PC-9 (cell line): ENCODE measurements around the gene NSL1. TPM values are rescaled to one million over a fixed set of nuclear protein-coding genes. Genes with fewer than 3 reads are reported as not detected.
"Not testable (repeated sequence)": the region's sequence is repeated elsewhere in the genome, so short reads cannot be mapped to it uniquely, and the experiment has no call there.

Source experiments
- BruUV-seq: library from RNA; stranded (reverse); fragments of 400-500 nt; replicated peaks from 2 replicates; lab custom pipeline; 2021; lab: Mats Ljungman, UMichigan
- CTCF ChIA-PET: fragments of 300-600 bp; sonication (Branson Sonifier 250); formaldehyde crosslinking; loops from one replicate; lab custom pipeline; 2022; ENCODE audit warnings: antibody characterized with exemption; lab: Charles Lee
- POLR2A ChIA-PET: fragments of 300-600 bp; sonication (Branson Sonifier 250); formaldehyde crosslinking; loops from one replicate; lab custom pipeline; 2022; ENCODE audit warnings: antibody characterized with exemption; ENCODE audit not compliant: unreplicated experiment; lab: Charles Lee
- DNase-seq, 2 experiments: peaks; one replicate each; pipeline versions ENCODE4 v3.0.0 to v3.0.0-alpha.2; 2015 to 2022; ENCODE audit warnings: mixed read lengths in 1 of 2
- H2AFZ ChIP-seq: fragments of 200-600 bp; sonication (generic); 2 replicates; pipeline ENCODE4 v1.8.1; 2017; ENCODE audit warnings: antibody characterized with exemption
- H3F3A ChIP-seq: fragments of 200-600 bp; sonication (generic); 2 replicates; pipeline ENCODE4 v1.8.1; 2017; ENCODE audit warnings: antibody characterized with exemption, mild to moderate bottlenecking, low read depth; ENCODE audit not compliant: insufficient read depth
- H3K27ac ChIP-seq: fragments of 200-600 bp; sonication (generic); 2 replicates; pipeline ENCODE4 v1.6.1; 2016; ENCODE audit warnings: mixed run types
- H3K27me3 ChIP-seq: fragments of 200-600 bp; sonication (generic); 2 replicates; pipeline ENCODE4 v1.6.1; 2016; ENCODE audit warnings: low read depth, mixed run types; ENCODE audit not compliant: insufficient read depth
- H3K36me3 ChIP-seq: fragments of 200-600 bp; sonication (generic); 2 replicates; pipeline ENCODE4 v1.6.1; 2016; ENCODE audit warnings: low read depth, mixed run types
- H3K4me1 ChIP-seq: fragments of 200-600 bp; sonication (generic); replicated peaks from 2 replicates; pipeline ENCODE4 v1.6.1; 2016; ENCODE audit warnings: mixed run types; ENCODE audit not compliant: insufficient read depth
- H3K4me2 ChIP-seq: fragments of 200-600 bp; sonication (generic); 2 replicates; pipeline ENCODE4 v1.6.1; 2017; ENCODE audit warnings: mixed run types
- H3K4me3 ChIP-seq: fragments of 200-600 bp; sonication (generic); 2 replicates; pipeline ENCODE4 v1.6.1; 2016; ENCODE audit warnings: mixed run types
- H3K79me2 ChIP-seq: fragments of 200-600 bp; sonication (generic); 2 replicates; pipeline ENCODE4 v1.6.1; 2017; ENCODE audit warnings: low read depth, mixed run types
- H3K9me2 ChIP-seq: fragments of 200-600 bp; sonication (generic); 2 replicates; pipeline ENCODE4 v1.8.1; 2017; ENCODE audit warnings: mild to moderate bottlenecking; ENCODE audit not compliant: insufficient read depth
- H3K9me3 ChIP-seq: fragments of 200-600 bp; sonication (generic); 2 replicates; pipeline ENCODE4 v1.8.1; 2016; ENCODE audit warnings: low read depth; ENCODE audit not compliant: insufficient read depth
- H4K20me1 ChIP-seq: fragments of 200-600 bp; sonication (generic); 2 replicates; pipeline ENCODE4 v1.8.1; 2017; ENCODE audit not compliant: insufficient read depth
- EZH2 ChIP-seq: fragments of 200-600 bp; sonication (generic); IDR thresholded peaks from 2 replicates; pipeline ENCODE4 v1.8.0; 2017; ENCODE audit warnings: antibody characterized with exemption, low read depth
- intact Hi-C: fragments of 100-400 bp; cut with micrococcal nuclease; formaldehyde crosslinking; loops from one replicate; pipeline ENCODE4 v1.10.0; 2022; ENCODE audit not compliant: unreplicated experiment
- total RNA-seq: library from RNA; stranded (reverse); gene quantifications from 2 replicates; pipeline ENCODE4 v1.2.3, GENCODE V29; 2021
- TF ChIP-seq, protein P1 (sequence below): fragments of 200-600 bp; sonication (generic); conservative IDR thresholded peaks from 2 replicates; pipeline ENCODE4 v1.6.1; 2017; ENCODE audit warnings: mixed run types, antibody characterized with exemption, mild to moderate bottlenecking, moderate library complexity

NSL1 gene
- total RNA-seq, 1 experiment from 2014 or later = 32.4 TPM

DNA sequence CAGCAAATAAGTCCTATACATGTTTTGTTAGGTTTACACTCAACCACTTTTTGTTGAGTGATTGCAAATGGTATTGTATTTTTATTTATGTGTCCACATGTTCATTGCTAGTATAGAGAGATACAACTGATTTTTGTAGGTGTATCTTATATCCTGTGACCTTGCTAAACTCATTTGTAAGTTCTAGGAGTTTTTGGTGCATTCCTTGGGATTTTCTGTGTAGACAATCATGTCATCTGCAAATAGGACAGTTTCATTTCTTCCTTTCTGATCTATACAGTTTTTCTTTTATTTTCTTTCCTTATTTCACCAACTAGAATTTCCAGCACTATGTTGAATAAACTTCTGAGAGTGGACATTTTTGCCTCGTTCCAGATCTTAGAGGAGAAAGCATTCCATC, 75.4 kb downstream of the NSL1 start:
- Histone ChIP-seq H4K20me1 (no peaks in the 10 kb centered on the region), H3K9me3 (no peaks in the 10 kb centered on the region), H3K4me3 (no peak overlapping the region), H3K4me1 (peaks cover 4% of the 10 kb centered on the region; the same call in 1 of the 2 replicates), H3K79me2 (no peaks in the 10 kb centered on the region), H2AFZ (no peak overlapping the region), H3K27ac (no peak overlapping the region), H3K36me3 (no peaks in the 10 kb centered on the region), H3K27me3 (no peaks in the 10 kb centered on the region), H3K9me2 (no peaks in the 10 kb centered on the region), H3F3A (peaks cover 2% of the 10 kb centered on the region), H3K4me2 (no peak overlapping the region)
- no peak for TF ChIP-seq EZH2
- TF ChIP-seq, protein P1, sequence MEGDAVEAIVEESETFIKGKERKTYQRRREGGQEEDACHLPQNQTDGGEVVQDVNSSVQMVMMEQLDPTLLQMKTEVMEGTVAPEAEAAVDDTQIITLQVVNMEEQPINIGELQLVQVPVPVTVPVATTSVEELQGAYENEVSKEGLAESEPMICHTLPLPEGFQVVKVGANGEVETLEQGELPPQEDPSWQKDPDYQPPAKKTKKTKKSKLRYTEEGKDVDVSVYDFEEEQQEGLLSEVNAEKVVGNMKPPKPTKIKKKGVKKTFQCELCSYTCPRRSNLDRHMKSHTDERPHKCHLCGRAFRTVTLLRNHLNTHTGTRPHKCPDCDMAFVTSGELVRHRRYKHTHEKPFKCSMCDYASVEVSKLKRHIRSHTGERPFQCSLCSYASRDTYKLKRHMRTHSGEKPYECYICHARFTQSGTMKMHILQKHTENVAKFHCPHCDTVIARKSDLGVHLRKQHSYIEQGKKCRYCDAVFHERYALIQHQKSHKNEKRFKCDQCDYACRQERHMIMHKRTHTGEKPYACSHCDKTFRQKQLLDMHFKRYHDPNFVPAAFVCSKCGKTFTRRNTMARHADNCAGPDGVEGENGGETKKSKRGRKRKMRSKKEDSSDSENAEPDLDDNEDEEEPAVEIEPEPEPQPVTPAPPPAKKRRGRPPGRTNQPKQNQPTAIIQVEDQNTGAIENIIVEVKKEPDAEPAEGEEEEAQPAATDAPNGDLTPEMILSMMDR = no peak
- no peak for DNase-seq
- BruUV-seq = no TSS peak
- ChIA-PET POLR2A (interaction anchor here (0.5 kb wide), 1 partner anchor 230 kb away, joined by 3 read pairs; no protein-coding TSS in a partner anchor), CTCF (no interaction called here)
- intact Hi-C loops = no loop called here

DNA sequence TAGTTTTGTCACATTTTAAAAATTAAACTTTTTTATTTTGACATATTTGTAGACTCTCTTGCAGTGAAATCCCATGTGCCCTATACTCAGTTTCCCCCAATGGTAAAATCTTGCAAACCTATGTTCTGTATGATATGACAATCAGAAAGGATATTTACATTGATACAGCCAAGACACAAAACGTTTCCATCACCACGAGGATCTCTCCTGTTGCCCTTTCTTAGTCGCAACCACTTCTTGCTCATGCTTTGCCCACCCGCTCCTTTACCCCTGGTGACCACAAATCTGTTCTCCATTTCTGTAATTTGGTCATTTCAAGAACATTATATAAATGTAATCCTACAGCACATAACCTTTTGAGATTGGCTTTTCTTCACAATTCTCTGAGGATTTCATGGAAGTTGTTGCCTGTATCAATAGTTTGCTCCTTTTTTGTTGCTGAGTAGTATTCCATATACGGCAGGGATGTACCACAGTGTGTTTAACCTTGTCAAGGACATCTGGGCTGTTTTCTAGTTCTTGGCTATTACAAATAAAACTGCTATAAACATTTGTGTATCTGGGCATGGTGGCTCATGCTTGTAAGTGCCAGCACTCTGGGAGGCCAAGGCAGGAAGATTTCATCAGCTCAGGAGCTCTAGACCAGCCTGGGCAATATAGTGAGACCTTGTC, 78.0 kb downstream of the NSL1 start:
- H3K79me2 ChIP-seq = no peaks in the 10 kb centered on the region

DNA sequence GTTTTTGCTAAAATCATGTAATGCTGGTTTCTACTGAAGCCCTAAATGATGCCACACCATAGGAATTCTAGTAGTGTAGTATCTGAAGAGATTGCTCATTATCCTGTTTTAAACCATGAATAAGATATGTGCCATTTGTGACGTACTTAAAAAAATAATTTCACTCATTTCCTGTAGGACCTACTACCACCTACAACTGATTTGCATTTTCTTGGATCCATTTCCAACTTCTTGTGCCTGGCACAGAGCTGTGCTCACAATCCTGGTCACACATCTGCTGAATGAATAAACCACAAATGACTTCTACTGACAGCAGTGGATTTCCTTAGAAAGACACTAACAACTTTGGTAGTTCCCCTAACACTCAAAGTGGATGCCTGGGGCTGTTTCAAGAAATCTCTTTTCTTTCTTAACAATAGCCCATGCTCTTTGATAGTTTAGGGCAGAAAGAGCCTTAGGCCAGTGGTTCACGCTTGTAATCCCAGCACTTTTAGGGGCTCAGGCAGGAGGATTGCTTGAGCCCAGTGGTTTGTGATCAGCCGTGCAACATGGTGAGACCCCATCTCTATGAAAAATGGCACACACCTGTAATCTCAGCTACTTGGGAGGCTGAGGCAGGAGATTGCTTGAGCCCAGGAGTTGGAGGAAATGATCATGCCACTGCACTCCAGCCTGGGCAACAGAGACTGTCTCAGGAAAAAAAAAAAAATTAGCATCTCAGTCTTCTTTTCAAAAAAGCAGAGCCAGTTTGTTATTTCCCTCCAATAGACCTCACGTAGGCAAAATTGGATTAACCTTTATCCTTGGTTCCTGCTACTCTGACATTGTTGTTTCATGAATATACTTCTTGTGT, 78.9 kb downstream of the NSL1 start:
- Histone ChIP-seq H2AFZ (no peak overlapping the region), H3K9me3 (no peaks in the 10 kb centered on the region), H3K27me3 (no peaks in the 10 kb centered on the region), H3K4me3 (no peak overlapping the region), H3F3A (no peaks in the 10 kb centered on the region), H3K4me2 (no peak overlapping the region), H3K36me3 (no peaks in the 10 kb centered on the region), H3K9me2 (no peaks in the 10 kb centered on the region), H3K4me1 (no peaks in the 10 kb centered on the region), H3K79me2 (no peaks in the 10 kb centered on the region), H3K27ac (no peak overlapping the region), H4K20me1 (no peaks in the 10 kb centered on the region)
- BruUV-seq = no TSS peak
- ChIA-PET POLR2A (no interaction called here), CTCF (no interaction called here)
- DNase-seq = no peak
- TF ChIP-seq, protein P1 = no peak
- no peak for TF ChIP-seq EZH2
- intact Hi-C loops = no loop called here

More for the DNA sequence above, 78.0 kb downstream of the NSL1 start:
- Histone ChIP-seq H3K9me2 (no peaks in the 10 kb centered on the region), H3K9me3 (no peaks in the 10 kb centered on the region), H3K27ac (no peak overlapping the region), H3F3A (no peaks in the 10 kb centered on the region), H4K20me1 (no peaks in the 10 kb centered on the region), H3K4me1 (no peaks in the 10 kb centered on the region), H3K36me3 (no peaks in the 10 kb centered on the region), H3K27me3 (no peaks in the 10 kb centered on the region), H3K4me3 (no peak overlapping the region), H3K4me2 (no peak overlapping the region), H2AFZ (no peak overlapping the region)
- ChIA-PET CTCF (no interaction called here), POLR2A (no interaction called here)
- TF ChIP-seq, protein P1 = no peak
- no peak for TF ChIP-seq EZH2
- no TSS peak for BruUV-seq
- no peak for DNase-seq
- intact Hi-C loops = no loop called here

DNA sequence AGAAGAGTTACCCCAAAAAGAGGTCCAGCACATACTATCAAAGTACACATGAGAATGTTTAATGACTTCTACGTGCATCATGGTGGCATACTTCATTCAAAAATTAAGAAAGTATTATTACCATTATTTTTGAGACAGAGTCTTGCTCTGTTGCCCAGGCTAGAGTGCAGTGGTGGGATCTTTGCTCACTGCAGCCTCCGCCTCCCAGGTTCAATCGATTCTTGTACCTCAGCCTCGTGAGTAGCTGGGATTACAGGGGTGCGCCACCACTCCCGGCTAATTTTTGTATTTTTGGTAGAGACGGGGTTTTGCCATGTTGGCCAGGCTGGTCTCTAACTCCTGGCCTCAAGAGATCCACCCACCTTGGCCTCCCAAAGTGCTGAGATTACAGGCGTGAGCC, 79.6 kb downstream of the NSL1 start:
- H3K9me3 ChIP-seq, intact Hi-C loops, H3K4me1 ChIP-seq, H2AFZ ChIP-seq, H3K9me2 ChIP-seq, H4K20me1 ChIP-seq, H3K36me3 ChIP-seq, DNase-seq, H3K79me2 ChIP-seq, POLR2A ChIA-PET, CTCF ChIA-PET, H3K4me3 ChIP-seq, H3K4me2 ChIP-seq, H3K27ac ChIP-seq, BruUV-seq, H3F3A ChIP-seq, H3K27me3 ChIP-seq: not testable (repeated sequence)
